ENCODE data around the gene METAP2.

GRCh38 chr12:95470300-95470699 lies 3.7 kb upstream of the METAP2 start:
- TF ChIP-seq POLR2A (IDR thresholded peaks at IDR 0.05) (no peak), CTCF (IDR thresholded peaks at IDR 0.05) (no peak), POLR2AphosphoS5 (IDR thresholded peaks at IDR 0.05) (no peak), EP300 (IDR thresholded peaks at IDR 0.05) (no peak)
